GM18907 (cell line): ENCODE data around the gene NMNAT3.
"Not testable (repeated sequence)": the region's sequence is repeated elsewhere in the genome, so short reads cannot be mapped to it uniquely, and the experiment has no call there.

Experiments used
- ATAC-seq: cut with Tn5 transposase; IDR thresholded peaks from one replicate; pipeline ENCODE4 v1.9.1; 2021; ENCODE audit warnings: mild to moderate bottlenecking, moderate library complexity; ENCODE audit not compliant: unreplicated experiment

Gene NMNAT3

DNA sequence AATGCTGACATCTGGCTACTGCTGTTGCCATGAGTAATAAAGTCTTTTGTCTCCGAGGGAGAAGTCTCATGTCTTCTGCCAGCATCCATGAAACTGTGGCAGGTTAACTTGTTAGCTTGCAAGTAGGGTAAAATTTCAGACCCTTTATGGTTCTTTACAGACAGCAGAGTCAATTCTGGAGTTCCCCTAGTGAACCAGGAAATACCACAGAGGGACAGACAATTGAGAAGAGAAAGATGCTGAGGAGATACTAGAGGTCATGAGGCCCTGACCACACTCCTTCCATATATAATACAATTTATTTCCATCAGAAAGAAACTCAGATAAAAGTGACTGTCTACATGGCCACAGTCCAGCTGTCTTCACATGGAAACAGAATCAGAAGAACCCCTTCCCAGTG is 38.1 kb downstream of the NMNAT3 start:
- ATAC-seq = no peak

DNA sequence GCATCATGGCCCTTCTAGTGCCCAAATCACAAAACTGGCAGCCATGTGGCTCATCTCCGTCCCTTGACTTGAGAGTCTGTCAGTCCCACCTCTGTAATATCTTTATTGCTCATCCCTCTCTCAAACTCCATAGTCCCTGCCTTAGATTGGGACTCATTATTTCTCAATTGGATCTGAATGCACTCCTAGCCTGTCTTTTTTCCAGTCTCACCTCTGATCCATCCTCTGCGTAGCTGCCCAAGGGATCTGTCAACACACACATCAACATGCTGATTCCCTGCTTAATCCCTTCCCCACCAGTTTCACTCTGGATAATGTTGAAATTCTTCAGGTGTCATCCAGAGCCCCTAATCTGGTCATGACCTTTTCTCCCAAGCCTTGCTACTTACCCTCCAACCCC is 39.3 kb downstream of the NMNAT3 start:
- no peak for ATAC-seq

DNA sequence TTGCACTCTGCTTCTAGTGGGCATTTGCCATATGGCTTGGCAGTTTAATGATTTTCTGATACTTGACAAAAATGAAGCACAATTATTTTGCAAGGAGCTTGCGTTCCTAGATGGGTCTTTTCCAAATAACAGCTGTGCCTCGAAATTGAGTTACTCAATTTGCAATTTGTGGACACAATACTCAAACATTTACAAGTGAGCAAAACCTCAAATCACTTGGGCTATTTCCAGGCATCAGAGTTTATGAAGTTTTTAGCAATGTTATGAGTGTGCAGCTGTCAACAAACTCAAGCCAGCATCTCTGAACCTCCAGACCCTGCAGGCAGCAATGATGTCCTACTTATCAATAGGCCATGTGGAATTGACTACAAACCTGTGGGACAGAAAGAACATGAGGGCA is 41.3 kb downstream of the NMNAT3 start:
- no peak for ATAC-seq

DNA sequence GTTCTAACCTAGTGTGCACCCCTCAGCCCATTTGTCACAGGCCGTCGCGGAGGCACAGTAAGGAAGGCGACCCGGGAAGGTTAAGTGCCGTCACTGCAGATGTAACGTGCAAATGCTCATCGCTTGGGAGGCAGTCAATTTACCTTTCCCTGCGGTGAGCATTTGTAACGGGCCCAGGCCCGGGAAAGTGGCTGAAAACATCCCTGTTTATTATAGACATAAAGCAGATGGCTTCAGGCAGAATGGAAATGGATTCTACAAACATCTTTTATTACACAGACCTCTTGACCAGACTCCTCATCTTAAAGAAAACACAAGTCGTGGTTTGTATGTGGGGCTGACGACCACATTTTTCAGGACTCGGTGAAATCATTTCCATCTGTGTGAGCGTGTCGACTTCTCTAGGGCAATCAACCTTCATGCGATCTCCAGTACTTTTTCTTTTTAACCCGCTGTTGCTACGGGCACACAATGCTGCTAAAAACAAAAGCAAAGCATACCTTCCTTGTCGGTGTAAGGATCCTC is 43.6 kb downstream of the NMNAT3 start:
- no peak for ATAC-seq

DNA sequence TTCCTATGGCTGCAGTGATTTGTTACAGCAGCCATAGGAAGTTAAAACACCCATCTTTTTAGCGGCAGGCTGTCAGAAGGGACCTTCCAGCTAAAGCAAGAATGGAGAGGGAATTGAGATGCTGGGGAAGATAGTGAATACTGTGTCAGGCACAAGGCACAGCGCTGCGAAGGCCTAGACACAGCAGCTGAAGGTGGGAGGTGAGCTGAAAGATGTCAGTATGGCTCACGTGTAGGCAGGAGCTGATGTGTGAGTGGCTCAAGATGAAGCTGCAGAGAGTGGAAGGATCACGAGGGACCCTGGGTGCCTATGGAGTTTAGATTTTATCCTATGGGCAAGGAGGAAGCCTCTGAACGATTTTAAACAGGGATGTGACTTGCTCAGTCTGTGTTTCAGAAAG is 44.3 kb downstream of the NMNAT3 start:
- ATAC-seq = no peak

DNA sequence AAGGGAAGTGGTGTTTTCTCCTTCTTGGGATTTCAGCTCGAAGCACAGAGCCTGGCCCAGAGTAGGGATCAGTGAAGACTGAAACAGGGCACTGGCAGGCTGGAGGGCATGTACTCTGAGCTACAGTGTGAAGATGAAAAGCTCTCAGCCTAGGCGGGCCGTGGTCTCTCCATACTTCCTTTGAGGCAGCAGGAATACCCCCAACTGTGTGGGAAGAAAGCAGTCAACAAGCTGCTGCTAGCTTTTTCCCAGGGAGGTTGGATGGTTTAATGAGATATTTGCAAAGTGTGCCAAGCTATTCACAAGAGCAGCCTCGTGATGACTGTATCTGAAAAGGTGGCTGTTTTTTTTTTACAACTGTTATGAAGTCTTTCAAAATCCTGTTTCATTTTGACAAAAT is 47.2 kb downstream of the NMNAT3 start:
- no peak for ATAC-seq

DNA sequence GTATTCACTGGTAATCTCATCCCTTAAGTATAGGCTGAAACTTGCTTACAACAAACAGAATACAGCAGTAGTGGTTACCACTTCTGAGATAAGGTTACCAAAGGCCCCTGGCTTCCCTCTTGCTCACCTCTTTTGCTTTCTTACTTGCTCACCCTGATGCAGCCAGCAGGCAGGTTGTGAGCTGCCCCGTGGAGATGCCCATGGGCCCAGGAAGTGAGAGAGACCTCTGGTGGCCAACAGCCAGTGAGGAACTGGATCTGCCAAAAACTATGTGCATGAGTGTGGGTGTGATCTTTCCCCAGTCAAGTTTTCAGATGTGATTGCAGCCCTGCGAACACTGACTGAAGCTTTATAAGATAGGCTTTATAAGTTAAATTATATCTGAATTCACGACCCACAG is 48.7 kb downstream of the NMNAT3 start:
- peak; percentile 71 for ATAC-seq

DNA sequence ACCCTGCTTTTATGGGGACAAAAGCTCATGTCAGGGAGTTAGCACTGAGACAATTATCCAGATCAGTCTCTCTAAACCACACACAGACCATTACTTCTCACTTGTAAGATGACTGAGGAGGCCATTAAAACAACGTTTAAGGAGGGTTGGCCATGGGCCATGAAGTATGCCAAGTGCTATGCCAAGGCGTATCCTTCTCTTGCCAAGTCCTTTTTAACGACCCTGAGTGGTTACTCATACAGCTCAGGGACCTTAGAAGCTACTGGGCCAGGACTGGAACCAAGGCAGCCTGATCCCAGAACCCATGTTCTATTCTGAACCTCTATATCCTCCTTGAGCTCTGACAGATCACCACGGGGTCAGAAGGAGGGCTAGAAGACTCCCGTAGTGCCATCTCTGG is 50.0 kb downstream of the NMNAT3 start:
- ATAC-seq = no peak

DNA sequence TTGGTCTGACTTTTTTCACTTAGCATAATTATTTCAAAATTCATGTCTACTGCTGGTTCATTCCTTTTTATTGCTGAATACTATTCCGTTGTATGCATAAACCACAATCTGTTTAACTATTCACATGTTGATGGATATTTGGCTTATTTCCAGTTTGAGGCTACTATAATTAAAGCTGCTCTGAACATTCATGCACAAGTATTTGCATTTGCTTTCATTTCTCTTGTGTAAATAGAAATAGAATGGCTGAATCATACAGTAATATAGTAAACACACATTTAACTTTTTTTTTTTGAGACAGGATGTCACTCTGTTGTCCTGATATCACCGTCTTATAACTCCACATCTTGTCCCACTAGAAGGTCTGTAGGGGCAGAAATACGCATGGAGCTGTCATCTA is 57.3 kb downstream of the NMNAT3 start:
- ATAC-seq = no peak

DNA sequence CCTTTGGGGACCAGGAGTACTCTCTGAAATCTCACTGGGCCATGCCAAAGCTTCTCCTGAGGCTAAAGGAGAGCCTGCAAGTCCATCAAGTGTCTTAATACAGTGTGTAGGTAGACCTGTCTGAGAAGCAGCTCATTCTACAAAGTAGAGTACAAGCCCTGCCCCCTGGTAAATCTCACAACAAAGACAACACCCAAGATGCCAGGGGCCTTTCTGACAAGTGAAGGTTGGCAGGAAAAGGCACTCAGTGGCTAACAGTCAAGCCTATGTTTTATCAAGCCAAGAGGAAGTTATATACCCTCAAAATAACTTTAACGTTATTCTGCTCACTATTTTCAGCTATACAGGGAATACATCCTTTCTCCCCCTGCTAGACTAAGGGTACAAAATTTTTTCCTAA is 58.3 kb downstream of the NMNAT3 start:
- ATAC-seq = no peak

DNA sequence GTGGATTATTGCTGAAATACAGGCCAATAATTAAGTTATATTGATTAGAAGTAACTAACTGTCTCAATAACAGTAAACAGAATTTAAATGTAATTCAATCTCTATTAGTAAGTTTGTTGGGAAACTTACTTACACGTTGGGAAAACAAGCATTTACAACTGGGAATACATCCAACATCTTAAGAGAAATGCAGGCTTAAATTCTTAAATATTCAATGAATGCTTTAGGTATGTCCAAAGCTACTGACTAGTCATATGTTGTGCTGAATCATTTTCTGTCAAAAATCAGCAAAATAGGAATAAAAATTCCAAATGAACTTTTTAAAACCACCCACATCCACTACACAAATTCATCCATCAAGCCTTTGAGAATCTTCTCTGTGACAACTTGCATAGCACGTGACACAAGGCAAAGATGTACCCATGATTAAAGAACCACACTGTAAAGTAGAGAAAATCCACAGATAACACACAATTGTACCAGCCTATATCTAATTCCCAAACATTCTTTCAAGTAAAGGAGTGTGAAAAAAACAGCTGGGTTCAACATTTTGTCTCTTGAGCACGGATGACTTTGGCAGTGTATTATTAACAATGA is 60.0 kb downstream of the NMNAT3 start:
- ATAC-seq = no peak

DNA sequence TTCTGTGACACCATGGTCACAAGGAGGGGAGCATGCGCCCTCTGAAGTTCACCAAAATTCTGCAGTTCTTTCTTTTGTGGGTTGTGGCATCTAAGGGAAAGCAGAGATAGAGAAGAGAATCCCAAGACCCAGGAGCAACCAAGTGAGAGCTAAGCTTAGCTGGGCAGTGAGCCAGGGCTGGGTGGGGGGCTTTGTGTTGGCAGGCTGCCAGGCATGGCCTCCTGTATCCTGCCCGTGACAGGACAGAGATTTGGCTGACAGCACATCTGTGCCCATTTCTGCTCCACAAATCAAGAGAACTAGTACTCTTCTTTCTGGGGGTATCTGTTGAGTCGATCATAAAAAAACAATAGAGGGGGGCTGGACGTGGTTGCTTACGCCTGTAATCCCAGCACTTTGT is 66.2 kb downstream of the NMNAT3 start:
- ATAC-seq = no peak

DNA sequence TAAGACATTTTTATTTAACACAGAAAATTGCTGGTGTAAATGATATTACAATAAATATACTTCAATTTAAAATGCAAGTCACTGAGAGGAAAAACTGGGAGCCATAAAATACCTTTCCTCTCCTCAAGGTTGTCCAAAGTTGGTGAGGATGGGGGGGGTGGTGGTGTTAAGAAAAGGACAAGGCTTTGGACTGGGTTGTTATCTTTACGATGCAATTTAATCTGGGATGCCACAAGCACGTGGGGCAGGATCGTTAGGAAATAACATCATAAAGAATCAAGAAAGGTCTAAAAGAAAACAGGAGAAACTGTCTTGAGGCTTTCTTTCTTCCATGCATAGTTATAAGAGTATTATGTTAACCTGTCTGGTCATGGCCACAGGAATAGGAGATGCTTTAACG is 66.9 kb downstream of the NMNAT3 start:
- ATAC-seq = no peak

DNA sequence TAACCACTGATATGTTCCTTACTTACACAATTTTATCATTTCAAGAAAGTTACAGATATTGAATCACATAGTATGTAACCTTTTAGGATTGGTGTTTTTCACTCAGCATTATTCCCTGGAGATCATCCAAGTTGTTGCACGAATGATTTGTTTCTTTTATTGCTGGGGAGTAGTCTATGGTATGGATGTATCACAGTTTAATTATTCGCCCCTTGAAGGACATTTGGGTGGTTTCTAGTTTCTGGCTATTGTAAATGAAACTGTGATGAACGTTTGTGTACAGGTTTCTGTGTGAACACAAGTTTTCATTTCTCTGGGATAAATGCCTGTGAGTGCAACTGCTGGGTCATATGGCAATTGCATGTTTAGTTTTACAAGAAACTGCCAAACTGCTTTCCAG is 68.8 kb downstream of the NMNAT3 start:
- no peak for ATAC-seq

DNA sequence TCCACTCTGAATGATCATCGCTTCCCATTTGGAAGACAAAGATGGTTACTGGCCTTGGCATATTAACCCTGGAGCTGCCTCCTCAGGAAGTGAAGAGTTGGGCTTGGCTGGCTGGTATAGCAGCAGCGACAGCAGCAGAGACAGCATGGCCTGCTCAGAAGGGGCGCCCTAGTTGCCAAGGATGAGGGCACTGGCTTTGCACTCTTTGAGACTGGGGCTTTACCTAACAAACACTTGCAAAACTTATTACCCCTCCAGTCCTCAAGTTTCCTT is 69.7 kb downstream of the NMNAT3 start:
- no peak for ATAC-seq

DNA sequence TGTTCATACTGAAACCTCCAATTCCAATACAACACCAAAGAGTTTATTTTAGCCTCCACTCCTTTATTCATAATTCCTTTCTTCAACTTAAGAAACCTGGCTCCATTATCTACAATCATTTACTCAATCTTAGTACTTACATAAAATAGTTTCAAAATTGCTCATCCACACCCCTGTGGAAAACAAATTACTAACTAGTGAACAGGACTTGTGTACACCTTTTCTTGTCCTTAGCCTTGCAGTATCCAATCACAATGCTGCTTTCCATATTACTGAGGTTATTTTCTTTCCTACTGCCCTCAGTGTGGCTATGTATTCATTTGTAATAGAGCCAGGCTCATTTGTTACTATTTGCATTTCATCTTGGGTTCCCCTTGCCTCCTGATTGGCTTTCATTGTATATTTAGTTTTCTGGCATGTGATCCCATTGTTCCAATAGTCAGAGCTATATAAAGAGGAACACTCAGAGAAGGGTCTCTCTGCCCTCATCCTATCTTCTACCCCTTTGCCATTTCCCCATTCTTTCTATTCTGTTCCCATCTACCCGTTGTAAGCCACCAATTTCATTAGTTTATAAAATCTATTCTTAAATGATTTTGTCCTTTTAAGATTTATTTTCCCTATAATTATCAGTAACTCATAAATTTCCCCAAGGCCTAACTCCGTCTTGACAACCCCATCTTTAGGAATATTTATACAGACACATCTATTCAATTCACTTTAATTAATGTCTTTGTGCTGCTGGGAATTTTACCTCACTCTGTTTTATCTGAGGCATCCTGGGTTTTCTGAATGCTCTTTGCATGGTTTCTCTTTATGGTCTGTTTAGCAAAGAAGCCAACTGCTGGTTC is 70.3 kb downstream of the NMNAT3 start:
- no peak for ATAC-seq

DNA sequence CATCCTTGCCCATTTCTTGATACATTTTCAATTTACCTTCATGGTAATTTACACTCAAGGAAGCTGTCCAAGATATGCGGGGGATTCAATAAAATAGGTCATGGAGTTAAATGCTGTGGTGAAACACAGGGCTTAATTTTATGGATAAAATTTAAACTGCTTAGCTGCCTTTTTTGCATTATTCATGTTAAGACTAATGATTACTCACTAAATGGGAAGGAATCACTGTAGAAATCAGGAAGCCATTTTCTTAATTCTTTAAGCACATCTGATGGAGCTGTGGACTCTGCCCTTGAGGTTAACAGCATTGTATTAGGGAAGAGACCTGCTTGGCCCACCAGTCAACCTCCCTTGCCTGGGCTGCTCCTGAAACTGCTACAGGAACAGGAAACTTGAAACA is 75.8 kb downstream of the NMNAT3 start:
- no peak for ATAC-seq

DNA sequence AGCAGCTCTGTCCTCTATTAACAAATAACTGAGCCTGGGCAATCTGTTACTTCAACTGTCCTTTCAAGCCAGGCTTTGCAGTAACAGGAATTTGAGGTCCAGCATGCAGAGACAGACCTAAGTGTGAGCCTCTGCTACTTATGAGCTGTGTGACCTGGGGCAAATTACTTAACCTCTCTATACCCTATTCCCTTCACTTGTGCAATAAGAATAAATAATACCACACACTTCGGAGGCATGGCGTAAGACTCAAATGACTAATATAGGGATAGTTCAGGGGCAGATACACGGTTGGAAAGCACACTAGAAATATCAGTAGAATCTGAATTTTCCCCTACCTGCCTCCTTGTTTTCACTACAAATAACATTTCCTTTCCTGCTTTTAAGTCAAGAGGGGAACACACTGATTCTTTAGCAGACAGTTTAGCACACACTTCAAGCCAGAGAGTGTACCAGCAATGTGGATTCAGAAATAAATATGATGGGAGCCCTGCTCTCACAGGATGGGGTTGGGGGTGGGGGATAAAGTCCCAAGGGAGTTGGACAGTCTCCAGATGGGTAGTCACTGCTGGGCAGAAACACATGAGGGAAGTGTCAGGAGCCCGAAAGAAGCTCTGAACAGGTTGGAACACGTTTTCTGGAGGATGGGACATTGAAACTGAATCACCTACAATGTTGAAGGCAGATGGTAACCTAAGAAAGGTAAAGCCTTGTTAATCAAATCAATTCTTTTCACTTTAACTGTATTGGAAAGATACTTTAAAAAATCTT is 76.4 kb downstream of the NMNAT3 start:
- ATAC-seq = no peak

DNA sequence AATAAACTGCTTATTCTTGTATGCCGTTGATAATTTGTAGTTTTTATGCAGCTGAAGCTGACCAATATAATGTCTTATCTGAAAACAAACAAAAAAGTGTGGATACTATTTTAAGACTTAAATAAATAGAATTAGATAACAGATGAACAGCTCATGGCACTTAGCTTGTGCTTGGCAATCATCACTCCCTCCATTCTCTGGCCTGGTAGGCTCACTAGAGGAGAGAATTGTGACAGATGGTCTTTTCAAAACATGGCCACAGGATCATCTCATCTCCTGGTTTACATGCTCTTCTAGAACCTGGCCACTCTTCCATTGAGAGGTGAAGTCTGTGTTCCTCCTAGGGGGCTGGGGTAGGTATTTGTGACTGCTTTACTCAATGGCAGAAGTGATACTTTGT is 79.8 kb downstream of the NMNAT3 start:
- no peak for ATAC-seq

DNA sequence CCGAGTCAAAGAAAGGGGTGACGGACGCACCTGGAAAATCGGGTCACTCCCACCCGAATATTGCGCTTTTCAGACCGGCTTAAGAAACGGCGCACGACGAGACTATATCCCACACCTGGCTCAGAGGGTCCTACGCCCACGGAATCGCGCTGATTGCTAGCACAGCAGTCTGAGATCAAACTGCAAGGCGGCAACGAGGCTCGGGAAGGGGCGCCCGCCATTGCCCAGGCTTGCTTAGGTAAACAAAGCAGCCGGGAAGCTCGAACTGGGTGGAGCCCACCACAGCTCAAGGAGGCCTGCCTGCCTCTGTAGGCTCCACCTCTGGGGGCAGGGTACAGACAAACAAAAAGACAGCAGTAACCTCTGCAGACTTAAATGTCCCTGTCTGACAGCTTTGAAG is 86.6 kb downstream of the NMNAT3 start:
- ATAC-seq = not testable (repeated sequence)

DNA sequence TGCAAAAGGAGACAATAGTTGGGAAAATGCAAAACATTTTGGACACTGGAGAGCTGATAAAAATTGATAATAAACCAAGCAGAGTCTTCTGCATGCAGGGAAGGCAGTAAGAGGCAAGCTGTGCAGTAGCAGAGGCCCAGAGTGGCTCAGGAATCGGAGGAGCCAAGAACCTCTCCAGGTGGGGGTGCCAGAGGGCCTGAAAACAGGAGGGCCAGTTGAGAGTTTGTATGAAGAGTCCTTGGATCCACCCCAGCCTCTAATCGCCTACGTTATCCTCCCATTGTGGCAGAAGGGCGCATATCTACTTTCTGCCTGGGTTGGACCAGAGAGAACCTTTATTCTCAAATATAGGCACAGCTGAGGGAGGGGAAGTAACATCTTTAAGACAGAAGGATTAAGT is 89.3 kb downstream of the NMNAT3 start:
- ATAC-seq = no peak

DNA sequence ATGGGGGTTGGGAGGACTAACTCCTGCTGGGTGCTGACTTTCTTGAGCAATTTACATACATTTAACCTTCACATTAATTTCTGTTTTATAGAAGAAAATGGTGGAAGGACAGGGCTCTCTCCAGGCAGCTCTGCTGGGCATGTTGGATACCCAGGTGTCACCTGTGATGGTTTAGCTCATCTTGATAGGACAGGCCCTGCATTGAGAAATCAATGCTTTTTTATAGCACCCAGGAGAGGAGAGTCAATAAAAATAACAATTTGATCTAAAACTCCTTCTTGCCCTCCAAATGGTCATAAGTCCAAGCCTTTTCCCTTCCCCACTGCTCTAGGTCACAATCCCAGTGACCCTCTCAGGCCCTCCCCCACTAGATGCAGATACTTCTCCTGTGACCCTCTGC is 90.0 kb downstream of the NMNAT3 start:
- no peak for ATAC-seq
